H1 (cell line): ENCODE measurements around the gene MAGI1. TPM values are rescaled to one million over a fixed set of nuclear protein-coding genes. Genes with fewer than 3 reads are reported as not detected.

Experiments
- CTCF ChIA-PET: fragments of 300-600 bp; sonication (Branson Sonifier 250); formaldehyde crosslinking; loops from one replicate; lab custom pipeline; 2021; ENCODE audit not compliant: partially characterized antibody; lab: Charles Lee
- POLR2A ChIA-PET: fragments of 300-600 bp; sonication (Branson Sonifier 250); formaldehyde crosslinking; loops from one replicate; lab custom pipeline; 2021; ENCODE audit warnings: inconsistent platforms; ENCODE audit not compliant: partially characterized antibody; lab: Charles Lee
- DNase-seq, 2 experiments: peaks; one replicate each; pipeline versions ENCODE4 v3.0.0 to v3.0.0-alpha.2; 2010 to 2022; ENCODE audit warnings: low spot score in 2 of 2, low read depth in 1 of 2, mixed read lengths in 1 of 2
- FAIRE-seq: peaks from 2 replicates; lab custom pipeline; 2011; peaks lifted over from hg19 to GRCh38; lab: Jason Lieb, UNC
- H2AFZ ChIP-seq: 2 replicates; pipeline ENCODE4 v1.8.1; 2012; ENCODE audit warnings: low read length, inconsistent platforms
- H2AK5ac ChIP-seq: 2 replicates; pipeline ENCODE4 v1.6.1; 2013; ENCODE audit warnings: low read depth, low read length
- H2BK120ac ChIP-seq: replicated peaks from 2 replicates; pipeline ENCODE3; 2013; ENCODE audit warnings: low read depth, low read length, inconsistent platforms
- H2BK12ac ChIP-seq: 2 replicates; pipeline ENCODE4 v1.6.1; 2013; ENCODE audit warnings: low read depth, low read length
- H2BK15ac ChIP-seq: 2 replicates; pipeline ENCODE4 v1.6.1; 2013; ENCODE audit warnings: low read length
- H2BK20ac ChIP-seq: 2 replicates; pipeline ENCODE4 v1.6.1; 2013; ENCODE audit warnings: low read length
- H2BK5ac ChIP-seq: 2 replicates; pipeline ENCODE4 v1.6.1; 2013; ENCODE audit warnings: low read depth, low read length
- H3K14ac ChIP-seq: 2 replicates; pipeline ENCODE4 v1.6.1; 2013; ENCODE audit warnings: inconsistent platforms; ENCODE audit not compliant: insufficient read length
- H3K18ac ChIP-seq: 2 replicates; pipeline ENCODE4 v1.6.1; 2013; ENCODE audit warnings: low read length; ENCODE audit errors: extremely low read depth
- H3K23ac ChIP-seq: 2 replicates; pipeline ENCODE4 v1.6.1; 2013; ENCODE audit warnings: inconsistent platforms; ENCODE audit not compliant: insufficient read length
- H3K23me2 ChIP-seq: 2 replicates; pipeline ENCODE4 v1.6.1; 2013; ENCODE audit warnings: low read depth, low read length
- H3K27ac ChIP-seq: 2 replicates; pipeline ENCODE4 v1.6.1; 2011; ENCODE audit warnings: low read depth, low read length, inconsistent platforms
- H3K27me3 ChIP-seq, 4 experiments: replicated peaks in 1 of 4; 1 replicate in 1 of 4; 2 replicates in 3 of 4; pipeline versions ENCODE4 v1.6.1 to v1.8.1; 2011 to 2013; ENCODE audit warnings: low read length in 3 of 4, mild to moderate bottlenecking in 3 of 4, inconsistent platforms in 2 of 4, mixed read lengths in 2 of 4, moderate library complexity in 1 of 4; ENCODE audit not compliant: control insufficient read depth in 3 of 4, insufficient read depth in 3 of 4; ENCODE audit errors: extremely low read depth in 1 of 4
- H3K36me3 ChIP-seq, 4 experiments: 2 replicates each; pipeline versions ENCODE4 v1.6.1 to v1.8.1; 2011 to 2013; ENCODE audit warnings: mild to moderate bottlenecking in 4 of 4, low read length in 3 of 4, moderate library complexity in 2 of 4, control low read depth in 1 of 4, inconsistent platforms in 1 of 4; ENCODE audit not compliant: insufficient read depth in 4 of 4, control insufficient read depth in 2 of 4
- H3K4ac ChIP-seq: replicated peaks from 2 replicates; pipeline ENCODE3; 2013; ENCODE audit warnings: low read length, low read depth, mixed read lengths, inconsistent platforms; ENCODE audit not compliant: insufficient read length
- H3K4me1 ChIP-seq, 4 experiments: replicated peaks in 1 of 4; 1 replicate in 1 of 4; 2 replicates in 3 of 4; pipeline versions ENCODE4 v1.6.1 to v1.8.1; 2011 to 2013; ENCODE audit warnings: low read length in 3 of 4, inconsistent platforms in 2 of 4, mixed read lengths in 1 of 4; ENCODE audit not compliant: insufficient read depth in 4 of 4, control insufficient read depth in 3 of 4
- H3K4me2 ChIP-seq, 2 experiments: 2 replicates each; pipeline versions ENCODE4 v1.6.1 to v1.8.1; 2011 to 2013; ENCODE audit warnings: low read depth in 2 of 2, low read length in 2 of 2, control low read depth in 1 of 2, inconsistent platforms in 1 of 2, mild to moderate bottlenecking in 1 of 2; ENCODE audit not compliant: insufficient read depth in 1 of 2
- H3K4me3 ChIP-seq, 4 experiments: fragments of 200-600, 300-600 bp in 1 of 4; sonication (generic), shearing (Covaris generic), sonication (Bioruptor Twin) in 1 of 4; 2 replicates each; pipeline versions ENCODE4 v1.5.1 to v1.8.1; 2011 to 2016; ENCODE audit warnings: low read length in 4 of 4, low read depth in 3 of 4, control low read depth in 2 of 4, inconsistent platforms in 2 of 4, mild to moderate bottlenecking in 2 of 4, mixed read lengths in 1 of 4, moderate library complexity in 1 of 4; ENCODE audit not compliant: insufficient read depth in 2 of 4; ENCODE audit errors: extremely low read depth in 1 of 4
- H3K56ac ChIP-seq: replicated peaks from 2 replicates; pipeline ENCODE3; 2013; ENCODE audit warnings: low read depth, mild to moderate bottlenecking, mixed read lengths, low read length, inconsistent platforms; ENCODE audit not compliant: insufficient read length
- H3K79me1 ChIP-seq: 2 replicates; pipeline ENCODE4 v1.6.1; 2013; ENCODE audit warnings: low read depth, low read length, control low read depth
- H3K79me2 ChIP-seq, 2 experiments: 2 replicates each; pipeline versions ENCODE4 v1.6.1 to v1.8.1; 2012 to 2013; ENCODE audit warnings: low read length in 2 of 2, mild to moderate bottlenecking in 2 of 2, inconsistent platforms in 1 of 2; ENCODE audit not compliant: insufficient read depth in 2 of 2, control insufficient read depth in 1 of 2
- H3K9ac ChIP-seq, 4 experiments: replicated peaks in 1 of 4; 1 replicate in 1 of 4; 2 replicates in 3 of 4; pipeline versions ENCODE4 v1.6.1 to v1.8.1; 2011 to 2013; ENCODE audit warnings: low read depth in 3 of 4, low read length in 3 of 4, control low read depth in 2 of 4, mild to moderate bottlenecking in 2 of 4, moderate library complexity in 2 of 4, inconsistent platforms in 1 of 4; ENCODE audit errors: extremely low read depth in 1 of 4
- H3K9me3 ChIP-seq, 2 experiments: 2 replicates each; pipeline versions ENCODE4 v1.6.1 to v1.8.1; 2012 to 2013; ENCODE audit warnings: mild to moderate bottlenecking in 2 of 2, moderate library complexity in 2 of 2, control low read depth in 1 of 2, inconsistent platforms in 1 of 2, low read depth in 1 of 2, low read length in 1 of 2, mixed read lengths in 1 of 2; ENCODE audit not compliant: insufficient read depth in 2 of 2
- H4K20me1 ChIP-seq, 2 experiments: replicated peaks in 1 of 2; 2 replicates each; pipeline versions ENCODE3 to v1.8.1; 2011 to 2013; ENCODE audit warnings: inconsistent platforms in 2 of 2, low read length in 2 of 2, mild to moderate bottlenecking in 1 of 2; ENCODE audit not compliant: insufficient read depth in 2 of 2, control insufficient read depth in 1 of 2
- H4K5ac ChIP-seq: 2 replicates; pipeline ENCODE4 v1.6.1; 2013; ENCODE audit warnings: low read length, low read depth, mixed read lengths, inconsistent platforms; ENCODE audit not compliant: insufficient read length
- H4K8ac ChIP-seq: 2 replicates; pipeline ENCODE4 v1.8.0; 2013; ENCODE audit warnings: mild to moderate bottlenecking, moderate library complexity, low read length, inconsistent platforms; ENCODE audit not compliant: insufficient read depth; ENCODE audit errors: extremely low read depth
- H4K91ac ChIP-seq: replicated peaks from 2 replicates; pipeline ENCODE3; 2013; ENCODE audit warnings: low read length, mixed read lengths, inconsistent platforms; ENCODE audit not compliant: insufficient read length
- ATF2 ChIP-seq: IDR thresholded peaks from 2 replicates; pipeline ENCODE4 v1.6.1; 2012; ENCODE audit warnings: low read length, inconsistent platforms
- BRCA1 ChIP-seq: IDR thresholded peaks from 2 replicates; pipeline ENCODE4 v1.6.1; 2012; ENCODE audit warnings: low read depth, low read length, improper control_type of control experiment
- CREB1 ChIP-seq: IDR thresholded peaks from 2 replicates; pipeline ENCODE4 v1.6.1; 2012; ENCODE audit warnings: inconsistent platforms
- POLR2AphosphoS5 ChIP-seq: IDR thresholded peaks from 2 replicates; pipeline ENCODE4 v1.6.1; 2011; ENCODE audit warnings: low read depth, low read length
- RNF2 ChIP-seq: fragments of 200-900, 300-1000 bp; sonication (generic); IDR thresholded peaks from 2 replicates; pipeline ENCODE4 v1.7.1; 2016; ENCODE audit warnings: borderline replicate concordance, low read depth, mild to moderate bottlenecking, antibody characterized with exemption, low read length; ENCODE audit not compliant: poor library complexity, severe bottlenecking; ENCODE audit errors: missing control alignments
- SIX5 ChIP-seq: IDR thresholded peaks from 2 replicates; pipeline ENCODE4 v1.6.1; 2011; ENCODE audit warnings: mild to moderate bottlenecking, low read depth, low read length
- TBP ChIP-seq: IDR thresholded peaks from 2 replicates; pipeline ENCODE4 v1.6.1; 2011; ENCODE audit warnings: low read depth, low read length, improper control_type of control experiment
- YY1 ChIP-seq: IDR thresholded peaks from 2 replicates; pipeline ENCODE4 v1.6.1; 2011; ENCODE audit warnings: low read depth, mild to moderate bottlenecking, low read length
- WGBS, 2 experiments: shearing (Covaris generic) in 1 of 2; methylation state at CpG; one replicate each; pipeline versions ENCODE4 v1.1.6 to v1.1.7; 2013 to 2015; ENCODE audit warnings: low lambda C conversion rate in 2 of 2, mixed read lengths in 2 of 2, inconsistent platforms in 1 of 2, low coverage in 1 of 2, missing lambda C conversion rate in 1 of 2; ENCODE audit not compliant: insufficient replicate concordance in 2 of 2, insufficient coverage in 1 of 2, insufficient read length in 1 of 2; ENCODE audit errors: extremely low coverage in 1 of 2, missing lambda C conversion rate in 1 of 2; 5-methylcytosine and 5-hydroxymethylcytosine counted together
- polyA plus RNA-seq, 7 experiments: library from polyadenylated mRNA; depleted of rRNA in 3 of 7; stranded (reverse) in 5 of 7; unstranded in 2 of 7; fragments of >200 nt in 5 of 7; fragments of 200-250 nt in 2 of 7; gene quantifications; 1 replicate in 5 of 7; 2 replicates in 1 of 7; 4 replicates in 1 of 7; pipeline versions ENCODE4 v1.2.1 to v1.2.3, GENCODE V29; 2011 to 2013; ENCODE audit warnings: missing spikeins in 2 of 7, mixed read lengths in 2 of 7
- total RNA-seq: library from RNA; stranded (reverse); fragmentation: NEBNext Ultra II Directional; extraction: Animal tissue kit (Norgen Biotek cat#: 25700); gene quantifications from 2 replicates; pipeline ENCODE4 v1.2.1, GENCODE V29; 2021
- TF ChIP-seq, protein P1 (sequence below): IDR thresholded peaks from 2 replicates; pipeline ENCODE4 v1.6.1; 2012; ENCODE audit warnings: inconsistent platforms

The MAGI1 gene
- total and polyA plus RNA-seq, 2 of the 8 experiments (the other 6 are each of a cell fraction or from before 2014, with no cell fraction given) = 19.8 to 78.0 TPM

- H3K27me3 ChIP-seq = no peaks in the 10 kb centered on the region
- WGBS, 2 experiments = 78% methylated on average over 6 of the region's 6 CpGs; no CpG with 5 or more reads in 1 of the 2 experiments
- no peak overlapping the region for H4K8ac ChIP-seq
- H3K4me3 ChIP-seq = no peak overlapping the region
- H3K14ac ChIP-seq = no peak overlapping the region
- H3K23me2 ChIP-seq = no peaks in the 10 kb centered on the region
- H2BK12ac ChIP-seq = no peak overlapping the region
- no peak overlapping the region for H2AFZ ChIP-seq
- H3K4me2 ChIP-seq = no peak overlapping the region
- no peak overlapping the region for H3K23ac ChIP-seq
- H4K5ac ChIP-seq = no peak overlapping the region
- H2AK5ac ChIP-seq = no peak overlapping the region
- no peak overlapping the region for H3K56ac ChIP-seq
- no peaks in the 10 kb centered on the region for H3K9me3 ChIP-seq
- ChIA-PET POLR2A (interaction anchor here (0.5 to 2.1 kb wide), 2 partner anchors 10 to 116 kb away, joined by 4 to 9 read pairs; partner anchors contain the start of gene MAGI1), CTCF (interaction anchor here (0.7 to 2.3 kb wide), 4 partner anchors 11 to 675 kb away, joined by 3 to 6 read pairs (median 4); no protein-coding TSS in a partner anchor)
- no peak overlapping the region for H2BK5ac ChIP-seq
- no peak overlapping the region for H3K4ac ChIP-seq
- no peak overlapping the region for H4K91ac ChIP-seq
- no peak overlapping the region for H2BK20ac ChIP-seq
- peaks cover 0 to 2% (median 0%) of the 10 kb centered on the region in 4 experiments; a peak in 1 of 7 replicates for H3K4me1 ChIP-seq
- TF ChIP-seq SIX5 (no peak), CREB1 (no peak), YY1 (no peak), RNF2 (no peak), POLR2AphosphoS5 (no peak), BRCA1 (no peak), ATF2 (no peak), TBP (no peak)
- TF ChIP-seq, protein P1, sequence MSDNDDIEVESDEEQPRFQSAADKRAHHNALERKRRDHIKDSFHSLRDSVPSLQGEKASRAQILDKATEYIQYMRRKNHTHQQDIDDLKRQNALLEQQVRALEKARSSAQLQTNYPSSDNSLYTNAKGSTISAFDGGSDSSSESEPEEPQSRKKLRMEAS = no peak
- TF ChIP-seq, all 59 proteins: peak for 0
- Histone ChIP-seq H4K20me1 (no peaks in the 10 kb centered on the region), H3K18ac (no peak overlapping the region), H2BK15ac (no peak overlapping the region), H3K36me3 (no peaks in the 10 kb centered on the region), H3K9ac (no peak overlapping the region), H3K79me1 (no peaks in the 10 kb centered on the region), H2BK120ac (no peak overlapping the region), H3K27ac (no peak overlapping the region), H3K79me2 (no peaks in the 10 kb centered on the region)
- DNase-seq = no peak
- FAIRE-seq = no peak
These were observed 8.8 kb upstream of the MAGI1 start for GRCh38 chr3:66047311-66048050.
